CD8-positive, alpha-beta memory T cell (primary cell): Measurements from ENCODE around the gene AKAP13. TPM values are rescaled to one million over a fixed set of nuclear protein-coding genes. Genes with fewer than 3 reads are reported as not detected.

ENCODE experiments used
- CTCF ChIA-PET: fragments of 350-600 bp; sonication (Branson Sonifier 250); formaldehyde crosslinking; loops from one replicate; lab custom pipeline; 2021; ENCODE audit warnings: antibody characterized with exemption; lab: Charles Lee
- POLR2A ChIA-PET: fragments of 350-600 bp; sonication (Branson Sonifier 250); formaldehyde crosslinking; loops from one replicate; lab custom pipeline; 2021; ENCODE audit warnings: antibody characterized with exemption; lab: Charles Lee
- DNase-seq, 5 donors: peaks; one replicate each; pipeline versions ENCODE4 v3.0.0 to v3.0.0-alpha.2; 2020 to 2022; ENCODE audit warnings: mixed read lengths in 1 of 5
- H3K27ac ChIP-seq: one replicate; pipeline ENCODE4 v1.7.0; 2013; ENCODE audit warnings: low read depth, mild to moderate bottlenecking, low read length, moderate library complexity
- H3K27me3 ChIP-seq: 2 replicates; pipeline ENCODE4 v1.7.0; 2013; ENCODE audit warnings: low read length, mild to moderate bottlenecking; ENCODE audit not compliant: insufficient read depth, poor library complexity, severe bottlenecking
- H3K36me3 ChIP-seq: 2 replicates; pipeline ENCODE4 v1.7.0; 2013; ENCODE audit warnings: mild to moderate bottlenecking, low read length, moderate library complexity; ENCODE audit not compliant: insufficient read depth
- H3K4me1 ChIP-seq: 2 replicates; pipeline ENCODE4 v1.7.0; 2013; ENCODE audit warnings: mild to moderate bottlenecking, low read length, moderate library complexity; ENCODE audit not compliant: insufficient read depth
- H3K4me3 ChIP-seq: 2 replicates; pipeline ENCODE4 v1.7.0; 2013; ENCODE audit warnings: mild to moderate bottlenecking, low read length
- H3K9me3 ChIP-seq: 2 replicates; pipeline ENCODE4 v1.7.0; 2013; ENCODE audit warnings: mild to moderate bottlenecking, low read length
- H3K27ac Mint-ChIP-seq, 8 donors: one replicate each; pipeline ENCODE4 v1.8.0; 2020 to 2021; ENCODE audit warnings: mixed read lengths in 8 of 8, mild to moderate bottlenecking in 6 of 8, inconsistent platforms in 3 of 8, moderate library complexity in 3 of 8
- H3K27me3 Mint-ChIP-seq, 2 donors: one replicate each; pipeline ENCODE4 v1.8.0; 2020 to 2021; ENCODE audit warnings: mixed read lengths in 2 of 2, mild to moderate bottlenecking in 1 of 2, moderate library complexity in 1 of 2
- H3K36me3 Mint-ChIP-seq, 3 donors: one replicate each; pipeline ENCODE4 v1.8.0; 2020 to 2021; ENCODE audit warnings: mixed read lengths in 3 of 3, inconsistent platforms in 1 of 3, mild to moderate bottlenecking in 1 of 3
- H3K4me1 Mint-ChIP-seq, 3 donors: one replicate each; pipeline ENCODE4 v1.8.0; 2020 to 2021; ENCODE audit warnings: mixed read lengths in 3 of 3, inconsistent platforms in 1 of 3, mild to moderate bottlenecking in 1 of 3
- H3K4me3 Mint-ChIP-seq, 7 donors: one replicate each; pipeline ENCODE4 v1.8.0; 2020 to 2021; ENCODE audit warnings: mixed read lengths in 7 of 7, mild to moderate bottlenecking in 6 of 7, moderate library complexity in 4 of 7, inconsistent platforms in 2 of 7
- H3K9me3 Mint-ChIP-seq, 5 donors: one replicate each; pipeline ENCODE4 v1.8.0; 2020 to 2022; ENCODE audit warnings: mixed read lengths in 5 of 5, mild to moderate bottlenecking in 3 of 5, moderate library complexity in 2 of 5, inconsistent platforms in 1 of 5
- polyA plus RNA-seq: library from polyadenylated mRNA; unstranded; fragments of 300-500 nt; fragmentation: Illumina TruSeq; gene quantifications from one replicate; pipeline ENCODE4 v1.2.3, GENCODE V29; 2021
- total RNA-seq, 2 experiments: library from RNA; stranded (reverse); gene quantifications; one replicate each; pipeline ENCODE4 v1.2.3, GENCODE V29; 2021

The AKAP13 gene
- total and polyA plus RNA-seq, 3 experiments from 2014 or later, result 109 to 234 (median 113) TPM

GRCh38 chr15:85554852-85555521 lies 174.6 kb downstream of the AKAP13 start:
- peak overlapping the region in 4 of 8 donors; percentile 38 to 73 (median 59) for H3K27ac Mint-ChIP-seq
- Histone ChIP-seq H3K9me3 (no peaks in the 10 kb centered on the region), H3K36me3 (no peaks in the 10 kb centered on the region), H3K4me3 (no peak overlapping the region), H3K4me1 (peaks cover 19% of the 10 kb centered on the region), H3K27ac (no peak overlapping the region), H3K27me3 (no peaks in the 10 kb centered on the region)
- H3K4me3 Mint-ChIP-seq, result peak overlapping the region in 2 of 7 donors; percentile 21 to 37
- no peaks in the 10 kb centered on the region for H3K9me3 Mint-ChIP-seq
- ChIA-PET CTCF (interaction anchor here (0.8 to 1.3 kb wide), 3 partner anchors 17 to 28 kb away, joined by 3 read pairs; no protein-coding TSS in a partner anchor), POLR2A (no interaction called here)
- no peaks in the 10 kb centered on the region for H3K27me3 Mint-ChIP-seq
- H3K36me3 Mint-ChIP-seq, result peaks cover 0 to 30% (median 8%) of the 10 kb centered on the region in 3 donors
- no peak for DNase-seq
- H3K4me1 Mint-ChIP-seq, result peaks cover 40 to 64% (median 64%) of the 10 kb centered on the region in 3 donors

GRCh38 chr15:85555875-85556617 lies 175.6 kb downstream of the AKAP13 start:
- no peaks in the 10 kb centered on the region for H3K9me3 ChIP-seq
- Mint-ChIP-seq H3K27ac (peak overlapping the region in 4 of 8 donors; percentile 38 to 73 (median 54)), H3K36me3 (peaks cover 0 to 28% (median 8%) of the 10 kb centered on the region in 3 donors), H3K4me3 (peak overlapping the region in 2 of 7 donors; percentile 4 to 49), H3K27me3 (no peaks in the 10 kb centered on the region), H3K9me3 (no peaks in the 10 kb centered on the region), H3K4me1 (peaks cover 40 to 64% (median 58%) of the 10 kb centered on the region in 3 donors)
- H3K27ac ChIP-seq, result no peak overlapping the region
- no peaks in the 10 kb centered on the region for H3K27me3 ChIP-seq
- no peak for DNase-seq
- ChIA-PET CTCF (interaction anchor here (1.0 to 1.7 kb wide), 4 partner anchors 13 to 27 kb away, joined by 3 to 5 read pairs (median 3); no protein-coding TSS in a partner anchor), POLR2A (no interaction called here)
- H3K4me3 ChIP-seq, result no peak overlapping the region
- peaks cover 19% of the 10 kb centered on the region for H3K4me1 ChIP-seq
- H3K36me3 ChIP-seq, result no peaks in the 10 kb centered on the region

GRCh38 chr15:85556618-85556895 lies 176.2 kb downstream of the AKAP13 start:
- ChIA-PET CTCF (interaction anchor here (1.1 to 1.7 kb wide), 2 partner anchors 13 to 24 kb away, joined by 3 to 5 read pairs; no protein-coding TSS in a partner anchor), POLR2A (no interaction called here)
- Histone ChIP-seq H3K27me3 (no peaks in the 10 kb centered on the region), H3K4me3 (no peak overlapping the region), H3K36me3 (no peaks in the 10 kb centered on the region), H3K27ac (no peak overlapping the region), H3K4me1 (peaks cover 19% of the 10 kb centered on the region), H3K9me3 (no peaks in the 10 kb centered on the region)
- Mint-ChIP-seq H3K4me1 (peaks cover 40 to 63% (median 58%) of the 10 kb centered on the region in 3 donors), H3K27ac (peak overlapping the region in 4 of 8 donors; percentile 4 to 52 (median 31)), H3K4me3 (peak overlapping the region in 3 of 7 donors; percentile 4 to 37 (median 33)), H3K9me3 (no peaks in the 10 kb centered on the region), H3K36me3 (peaks cover 0 to 27% (median 8%) of the 10 kb centered on the region in 3 donors), H3K27me3 (no peaks in the 10 kb centered on the region)
- no peak for DNase-seq

GRCh38 chr15:85557385-85557784 lies 177.0 kb downstream of the AKAP13 start:
- DNase-seq, result no peak
- Histone ChIP-seq H3K27me3 (no peaks in the 10 kb centered on the region), H3K4me3 (no peak overlapping the region), H3K9me3 (no peaks in the 10 kb centered on the region), H3K36me3 (no peaks in the 10 kb centered on the region), H3K27ac (no peak overlapping the region), H3K4me1 (peaks cover 19% of the 10 kb centered on the region)
- no peaks in the 10 kb centered on the region for H3K9me3 Mint-ChIP-seq
- no peaks in the 10 kb centered on the region for H3K27me3 Mint-ChIP-seq
- peak overlapping the region in 1 of 7 donors; percentile 18 for H3K4me3 Mint-ChIP-seq
- POLR2A ChIA-PET, result interaction anchor here (0.6 kb wide), 1 partner anchor 906 kb away, joined by 4 read pairs; no protein-coding TSS in a partner anchor
- CTCF ChIA-PET, result interaction anchor here (1.1 kb wide), 1 partner anchor 23 kb away, joined by 3 read pairs; no protein-coding TSS in a partner anchor
- peaks cover 40 to 63% (median 58%) of the 10 kb centered on the region in 3 donors for H3K4me1 Mint-ChIP-seq
- H3K27ac Mint-ChIP-seq, result peak overlapping the region in 4 of 8 donors; percentile 4 to 66 (median 26)
- peaks cover 0 to 27% (median 8%) of the 10 kb centered on the region in 3 donors for H3K36me3 Mint-ChIP-seq

- CTCF ChIA-PET, result no interaction called here
- Mint-ChIP-seq H3K9me3 (no peaks in the 10 kb centered on the region), H3K36me3 (peaks cover 0 to 28% (median 10%) of the 10 kb centered on the region in 3 donors), H3K4me3 (no peak overlapping the region), H3K4me1 (peaks cover 40 to 66% (median 64%) of the 10 kb centered on the region in 3 donors), H3K27me3 (no peaks in the 10 kb centered on the region), H3K27ac (peak overlapping the region in 1 of 8 donors; percentile 36)
- no peak for DNase-seq
- Histone ChIP-seq H3K4me1 (peaks cover 19% of the 10 kb centered on the region), H3K27me3 (no peaks in the 10 kb centered on the region), H3K36me3 (no peaks in the 10 kb centered on the region), H3K9me3 (no peaks in the 10 kb centered on the region), H3K4me3 (no peak overlapping the region), H3K27ac (no peak overlapping the region)
- POLR2A ChIA-PET, result interaction anchor here (0.7 kb wide), 1 partner anchor 149 kb away, joined by 3 read pairs; no protein-coding TSS in a partner anchor
Observed at GRCh38 chr15:85558848-85559247, 178.4 kb downstream of the AKAP13 start.

GRCh38 chr15:85559530-85559929 lies 179.1 kb downstream of the AKAP13 start:
- no peak for DNase-seq
- ChIA-PET POLR2A (no interaction called here), CTCF (no interaction called here)
- H3K27ac Mint-ChIP-seq, result no peak overlapping the region
- Histone ChIP-seq H3K4me3 (no peak overlapping the region), H3K4me1 (peaks cover 19% of the 10 kb centered on the region), H3K36me3 (no peaks in the 10 kb centered on the region), H3K27ac (no peak overlapping the region), H3K27me3 (no peaks in the 10 kb centered on the region), H3K9me3 (no peaks in the 10 kb centered on the region)
- no peak overlapping the region for H3K4me3 Mint-ChIP-seq
- H3K9me3 Mint-ChIP-seq, result no peaks in the 10 kb centered on the region
- no peaks in the 10 kb centered on the region for H3K27me3 Mint-ChIP-seq
- peaks cover 40 to 66% (median 63%) of the 10 kb centered on the region in 3 donors for H3K4me1 Mint-ChIP-seq
- peaks cover 0 to 25% (median 8%) of the 10 kb centered on the region in 3 donors for H3K36me3 Mint-ChIP-seq

- Mint-ChIP-seq H3K27me3 (no peaks in the 10 kb centered on the region), H3K4me3 (no peak overlapping the region), H3K36me3 (peaks cover 0 to 25% (median 6%) of the 10 kb centered on the region in 3 donors), H3K9me3 (no peaks in the 10 kb centered on the region), H3K27ac (no peak overlapping the region), H3K4me1 (peaks cover 16 to 41% (median 40%) of the 10 kb centered on the region in 3 donors)
- no peak for DNase-seq
- POLR2A ChIA-PET, result no interaction called here
- Histone ChIP-seq H3K27ac (no peak overlapping the region), H3K4me1 (peaks cover 6% of the 10 kb centered on the region), H3K9me3 (no peaks in the 10 kb centered on the region), H3K27me3 (no peaks in the 10 kb centered on the region), H3K4me3 (no peak overlapping the region), H3K36me3 (no peaks in the 10 kb centered on the region)
- CTCF ChIA-PET, result no interaction called here
Observed at GRCh38 chr15:85562824-85563223, 182.4 kb downstream of the AKAP13 start.
